Measurements from ENCODE around the gene PMM1. TPM values are rescaled to one million over a fixed set of nuclear protein-coding genes. Genes with fewer than 3 reads are reported as not detected.
A peak's percentile ranks its signal among the peaks of the same experiment; 100 is the strongest.

PMM1 gene
- total RNA-seq, 1 experiment from 2014 or later: 10.0 TPM

- H3K9me3 ChIP-seq (ENCODE audit: low read length): no peaks in the 10 kb centered on the region
Measured at GRCh38 chr22:41608386-41608785, 18.7 kb upstream of the PMM1 start.

GRCh38 chr22:41603873-41604332, 14.3 kb upstream of the PMM1 start:
- H3K79me2 ChIP-seq (ENCODE audit: low read length): peaks cover 5% of the 10 kb centered on the region; the same call in 1 of the 2 replicates
- H3K4me3 ChIP-seq (ENCODE audit: low read length): no peak overlapping the region
- DNase-seq: no peak
- H3K9me2 ChIP-seq (replicated peaks; ENCODE audit: insufficient read depth, low read length): no peaks in the 10 kb centered on the region
- H3K4me2 ChIP-seq (ENCODE audit: low read depth, low read length, poor library complexity, severe bottlenecking): no peak overlapping the region
- H3K9ac ChIP-seq (ENCODE audit: low read length): no peak overlapping the region
- peaks cover 40% of the 10 kb centered on the region; the same call in 1 of the 2 replicates for H3K36me3 ChIP-seq (ENCODE audit: insufficient read depth, low read length)
- peaks cover 5% of the 10 kb centered on the region; the same call in 1 of the 2 replicates for H4K20me1 ChIP-seq (ENCODE audit: insufficient read depth, low read depth, low read length)
- H3K27me3 ChIP-seq (ENCODE audit: low read length): no peaks in the 10 kb centered on the region
- H3K9me3 ChIP-seq (ENCODE audit: low read length): no peaks in the 10 kb centered on the region
- H3K4me1 ChIP-seq (ENCODE audit: low read length): no peaks in the 10 kb centered on the region
- H2AFZ ChIP-seq (ENCODE audit: low read length): no peak overlapping the region
- H3K27ac ChIP-seq (ENCODE audit: low read length): no peak overlapping the region

More at GRCh38 chr22:41608386-41608785, 18.7 kb upstream of the PMM1 start:
- Histone ChIP-seq H3K27me3 (ENCODE audit: low read length) (no peaks in the 10 kb centered on the region), H3K9ac (ENCODE audit: low read length) (no peak overlapping the region), H3K79me2 (ENCODE audit: low read length) (peaks cover 28% of the 10 kb centered on the region), H2AFZ (ENCODE audit: low read length) (no peak overlapping the region), H3K4me2 (ENCODE audit: low read depth, low read length, poor library complexity, severe bottlenecking) (no peak overlapping the region), H3K4me3 (ENCODE audit: low read length) (no peak overlapping the region), H3K9me2 (replicated peaks; ENCODE audit: insufficient read depth, low read length) (no peaks in the 10 kb centered on the region), H3K4me1 (ENCODE audit: low read length) (no peaks in the 10 kb centered on the region), H3K27ac (ENCODE audit: low read length) (no peak overlapping the region), H3K36me3 (ENCODE audit: insufficient read depth, low read length) (peaks cover 36% of the 10 kb centered on the region; the same call in 1 of the 2 replicates), H4K20me1 (ENCODE audit: insufficient read depth, low read depth, low read length) (peaks cover 9% of the 10 kb centered on the region; the same call in 1 of the 2 replicates)
- DNase-seq: no peak

GRCh38 chr22:41600976-41601375, 11.3 kb upstream of the PMM1 start:
- no peak overlapping the region for H3K4me2 ChIP-seq (ENCODE audit: low read depth, low read length, poor library complexity, severe bottlenecking)
- H3K27me3 ChIP-seq (ENCODE audit: low read length): no peaks in the 10 kb centered on the region
- H3K4me3 ChIP-seq (ENCODE audit: low read length): no peak overlapping the region
- H3K9me2 ChIP-seq (replicated peaks; ENCODE audit: insufficient read depth, low read length): no peaks in the 10 kb centered on the region
- H3K79me2 ChIP-seq (ENCODE audit: low read length): no peaks in the 10 kb centered on the region
- H3K9ac ChIP-seq (ENCODE audit: low read length): no peak overlapping the region
- H3K27ac ChIP-seq (ENCODE audit: low read length): no peak overlapping the region
- no peak for DNase-seq
- H4K20me1 ChIP-seq (ENCODE audit: insufficient read depth, low read depth, low read length): no peaks in the 10 kb centered on the region
- H3K36me3 ChIP-seq (ENCODE audit: insufficient read depth, low read length): peaks cover 33% of the 10 kb centered on the region; the same call in 1 of the 2 replicates
- no peak overlapping the region for H2AFZ ChIP-seq (ENCODE audit: low read length)
- H3K4me1 ChIP-seq (ENCODE audit: low read length): no peaks in the 10 kb centered on the region
- H3K9me3 ChIP-seq (ENCODE audit: low read length): no peaks in the 10 kb centered on the region

GRCh38 chr22:41598891-41599635, 9.4 kb upstream of the PMM1 start:
- H3K27me3 ChIP-seq (ENCODE audit: low read length): no peaks in the 10 kb centered on the region
- DNase-seq: no peak
- H3K9ac ChIP-seq (ENCODE audit: low read length): no peak overlapping the region
- no peaks in the 10 kb centered on the region for H3K79me2 ChIP-seq (ENCODE audit: low read length)
- no peak overlapping the region for H2AFZ ChIP-seq (ENCODE audit: low read length)
- H3K27ac ChIP-seq (ENCODE audit: low read length): no peak overlapping the region
- H3K36me3 ChIP-seq (ENCODE audit: insufficient read depth, low read length): peaks cover 20% of the 10 kb centered on the region; the same call in 1 of the 2 replicates
- no peak overlapping the region for H3K4me2 ChIP-seq (ENCODE audit: low read depth, low read length, poor library complexity, severe bottlenecking)
- no peak overlapping the region for H3K4me3 ChIP-seq (ENCODE audit: low read length)
- H3K9me2 ChIP-seq (replicated peaks; ENCODE audit: insufficient read depth, low read length): no peaks in the 10 kb centered on the region
- H3K9me3 ChIP-seq (ENCODE audit: low read length): no peaks in the 10 kb centered on the region
- no peaks in the 10 kb centered on the region for H4K20me1 ChIP-seq (ENCODE audit: insufficient read depth, low read depth, low read length)
- no peaks in the 10 kb centered on the region for H3K4me1 ChIP-seq (ENCODE audit: low read length)

GRCh38 chr22:41598081-41598480, 8.4 kb upstream of the PMM1 start:
- Histone ChIP-seq H3K4me3 (ENCODE audit: low read length) (no peak overlapping the region), H2AFZ (ENCODE audit: low read length) (no peak overlapping the region), H3K27ac (ENCODE audit: low read length) (no peak overlapping the region), H3K9me2 (replicated peaks; ENCODE audit: insufficient read depth, low read length) (no peaks in the 10 kb centered on the region), H3K79me2 (ENCODE audit: low read length) (no peaks in the 10 kb centered on the region), H3K27me3 (ENCODE audit: low read length) (no peaks in the 10 kb centered on the region), H3K36me3 (ENCODE audit: insufficient read depth, low read length) (peaks cover 14% of the 10 kb centered on the region; the same call in 1 of the 2 replicates), H4K20me1 (ENCODE audit: insufficient read depth, low read depth, low read length) (no peaks in the 10 kb centered on the region), H3K4me2 (ENCODE audit: low read depth, low read length, poor library complexity, severe bottlenecking) (no peak overlapping the region), H3K4me1 (ENCODE audit: low read length) (no peaks in the 10 kb centered on the region), H3K9me3 (ENCODE audit: low read length) (no peaks in the 10 kb centered on the region), H3K9ac (ENCODE audit: low read length) (no peak overlapping the region)
- no peak for DNase-seq

GRCh38 chr22:41597635-41597953, 8.0 kb upstream of the PMM1 start:
- H2AFZ ChIP-seq (ENCODE audit: low read length): no peak overlapping the region
- H3K4me3 ChIP-seq (ENCODE audit: low read length): no peak overlapping the region
- no peaks in the 10 kb centered on the region for H3K79me2 ChIP-seq (ENCODE audit: low read length)
- H4K20me1 ChIP-seq (ENCODE audit: insufficient read depth, low read depth, low read length): no peaks in the 10 kb centered on the region
- no peak for DNase-seq
- H3K9me3 ChIP-seq (ENCODE audit: low read length): no peaks in the 10 kb centered on the region
- H3K4me2 ChIP-seq (ENCODE audit: low read depth, low read length, poor library complexity, severe bottlenecking): no peak overlapping the region
- H3K4me1 ChIP-seq (ENCODE audit: low read length): no peaks in the 10 kb centered on the region
- no peaks in the 10 kb centered on the region for H3K9me2 ChIP-seq (replicated peaks; ENCODE audit: insufficient read depth, low read length)
- H3K27me3 ChIP-seq (ENCODE audit: low read length): no peaks in the 10 kb centered on the region
- H3K27ac ChIP-seq (ENCODE audit: low read length): no peak overlapping the region
- no peak overlapping the region for H3K9ac ChIP-seq (ENCODE audit: low read length)
- H3K36me3 ChIP-seq (ENCODE audit: insufficient read depth, low read length): peaks cover 10% of the 10 kb centered on the region; the same call in 1 of the 2 replicates

GRCh38 chr22:41596776-41597634, 7.4 kb upstream of the PMM1 start:
- Histone ChIP-seq H3K4me3 (ENCODE audit: low read length) (no peak overlapping the region), H3K9me3 (ENCODE audit: low read length) (no peaks in the 10 kb centered on the region)
- DNase-seq: peak; percentile 76

GRCh38 chr22:41595703-41596102, 6.1 kb upstream of the PMM1 start:
- no peaks in the 10 kb centered on the region for H4K20me1 ChIP-seq (ENCODE audit: insufficient read depth, low read depth, low read length)
- DNase-seq: no peak
- no peak overlapping the region for H3K9ac ChIP-seq (ENCODE audit: low read length)
- no peak overlapping the region for H3K4me2 ChIP-seq (ENCODE audit: low read depth, low read length, poor library complexity, severe bottlenecking)
- H3K4me1 ChIP-seq (ENCODE audit: low read length): peaks cover under 1% of the 10 kb centered on the region; the same call in 1 of the 2 replicates
- peaks cover 2% of the 10 kb centered on the region; the same call in 1 of the 2 replicates for H3K36me3 ChIP-seq (ENCODE audit: insufficient read depth, low read length)
- no peaks in the 10 kb centered on the region for H3K27me3 ChIP-seq (ENCODE audit: low read length)
- no peaks in the 10 kb centered on the region for H3K9me2 ChIP-seq (replicated peaks; ENCODE audit: insufficient read depth, low read length)
- no peaks in the 10 kb centered on the region for H3K79me2 ChIP-seq (ENCODE audit: low read length)
- no peaks in the 10 kb centered on the region for H3K9me3 ChIP-seq (ENCODE audit: low read length)
- H2AFZ ChIP-seq (ENCODE audit: low read length): no peak overlapping the region
- H3K4me3 ChIP-seq (ENCODE audit: low read length): no peak overlapping the region
- H3K27ac ChIP-seq (ENCODE audit: low read length): no peak overlapping the region

More at GRCh38 chr22:41596776-41597634, 7.4 kb upstream of the PMM1 start:
- H3K4me2 ChIP-seq (ENCODE audit: low read depth, low read length, poor library complexity, severe bottlenecking): no peak overlapping the region
- H3K4me1 ChIP-seq (ENCODE audit: low read length): no peaks in the 10 kb centered on the region
- no peak overlapping the region for H3K9ac ChIP-seq (ENCODE audit: low read length)
- H3K27me3 ChIP-seq (ENCODE audit: low read length): no peaks in the 10 kb centered on the region
- H3K27ac ChIP-seq (ENCODE audit: low read length): no peak overlapping the region
- H2AFZ ChIP-seq (ENCODE audit: low read length): no peak overlapping the region
- H3K9me2 ChIP-seq (replicated peaks; ENCODE audit: insufficient read depth, low read length): no peaks in the 10 kb centered on the region
- no peaks in the 10 kb centered on the region for H3K79me2 ChIP-seq (ENCODE audit: low read length)
- no peaks in the 10 kb centered on the region for H4K20me1 ChIP-seq (ENCODE audit: insufficient read depth, low read depth, low read length)
- peaks cover 5% of the 10 kb centered on the region; the same call in 1 of the 2 replicates for H3K36me3 ChIP-seq (ENCODE audit: insufficient read depth, low read length)

Data from Karpas-422 (cell line).